GM10248 (cell line): Measurements from ENCODE around the gene FXYD3.

ENCODE experiments used
- CTCF ChIA-PET: fragments of 300-600 bp; sonication (Branson Sonifier 250); formaldehyde crosslinking; extraction: SDS; loops from one replicate; lab custom pipeline; 2021; ENCODE audit warnings: antibody characterized with exemption; lab: Yijun Ruan, JAX
- POLR2A ChIA-PET: fragments of 350-650 bp; sonication (Branson Sonifier 250); formaldehyde crosslinking; extraction: SDS; loops from one replicate; lab custom pipeline; 2020; ENCODE audit warnings: antibody characterized with exemption; lab: Yijun Ruan, JAX
- DNase-seq: peaks from one replicate; pipeline ENCODE4 v3.0.0; 2012; ENCODE audit errors: extremely low spot score
- TF ChIP-seq, protein P1 (sequence below): IDR thresholded peaks from 2 replicates; pipeline ENCODE4 v1.5.1; 2012; ENCODE audit warnings: mild to moderate bottlenecking, low read depth; ENCODE audit errors: extremely low read depth, missing control alignments, control extremely low read depth

The FXYD3 gene

DNA sequence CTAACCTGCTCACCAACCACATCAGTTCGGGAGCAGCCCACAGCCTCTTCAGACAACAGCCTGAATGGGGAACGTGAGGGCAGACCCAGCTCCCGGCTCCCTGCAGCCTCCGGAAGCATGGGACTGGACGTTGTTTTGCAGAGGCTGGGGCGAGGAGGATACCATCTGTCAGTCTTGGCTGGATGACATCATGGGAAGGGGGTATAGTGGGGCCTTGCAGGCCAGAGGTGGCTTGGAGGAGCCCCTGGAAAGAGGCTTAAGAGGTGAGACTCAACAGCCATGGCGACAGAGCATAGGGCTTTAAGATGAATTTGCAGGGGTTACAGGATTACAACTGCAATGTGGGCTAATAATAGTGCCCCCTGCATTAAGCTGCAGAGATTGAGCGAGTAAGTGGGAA lies 1.5 kb downstream of the FXYD3 start:
- CTCF ChIA-PET: interaction anchor here (0.7 to 5.0 kb wide), 9 partner anchors 10 to 145 kb away, joined by 3 to 25 read pairs (median 4); partner anchors contain the start of gene LGI4
- POLR2A ChIA-PET: no interaction called here
- no peak for DNase-seq
- TF ChIP-seq, protein P1, sequence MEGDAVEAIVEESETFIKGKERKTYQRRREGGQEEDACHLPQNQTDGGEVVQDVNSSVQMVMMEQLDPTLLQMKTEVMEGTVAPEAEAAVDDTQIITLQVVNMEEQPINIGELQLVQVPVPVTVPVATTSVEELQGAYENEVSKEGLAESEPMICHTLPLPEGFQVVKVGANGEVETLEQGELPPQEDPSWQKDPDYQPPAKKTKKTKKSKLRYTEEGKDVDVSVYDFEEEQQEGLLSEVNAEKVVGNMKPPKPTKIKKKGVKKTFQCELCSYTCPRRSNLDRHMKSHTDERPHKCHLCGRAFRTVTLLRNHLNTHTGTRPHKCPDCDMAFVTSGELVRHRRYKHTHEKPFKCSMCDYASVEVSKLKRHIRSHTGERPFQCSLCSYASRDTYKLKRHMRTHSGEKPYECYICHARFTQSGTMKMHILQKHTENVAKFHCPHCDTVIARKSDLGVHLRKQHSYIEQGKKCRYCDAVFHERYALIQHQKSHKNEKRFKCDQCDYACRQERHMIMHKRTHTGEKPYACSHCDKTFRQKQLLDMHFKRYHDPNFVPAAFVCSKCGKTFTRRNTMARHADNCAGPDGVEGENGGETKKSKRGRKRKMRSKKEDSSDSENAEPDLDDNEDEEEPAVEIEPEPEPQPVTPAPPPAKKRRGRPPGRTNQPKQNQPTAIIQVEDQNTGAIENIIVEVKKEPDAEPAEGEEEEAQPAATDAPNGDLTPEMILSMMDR: no peak

DNA sequence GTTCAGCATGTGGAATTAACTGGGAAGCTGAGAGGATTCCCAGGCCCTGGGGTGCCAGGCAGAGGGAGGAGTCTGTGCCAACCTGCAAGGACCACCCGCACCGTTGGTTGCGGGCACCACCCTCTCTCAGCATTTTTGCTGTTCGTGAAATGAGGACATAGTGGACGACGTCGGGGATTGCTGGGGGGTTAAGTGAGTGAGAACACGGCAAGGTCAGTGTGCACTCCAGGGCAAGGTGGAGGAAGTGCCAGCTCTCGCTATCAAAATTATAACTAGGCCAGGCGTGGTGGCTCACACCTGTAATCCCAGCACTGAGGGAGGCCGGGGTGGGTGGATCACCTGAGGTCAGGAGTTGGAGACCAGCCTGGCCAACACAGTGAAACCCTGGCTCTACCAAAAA lies 2.2 kb downstream of the FXYD3 start:
- ChIA-PET CTCF (interaction anchor here (1.1 to 5.0 kb wide), 5 partner anchors 10 to 73 kb away, joined by 3 to 25 read pairs (median 7); partner anchors contain the start of gene LGI4), POLR2A (no interaction called here)
- DNase-seq: no peak
- TF ChIP-seq, protein P1: no peak

GRCh38 chr19:35118268-35119020 lies 2.8 kb downstream of the FXYD3 start:
- TF ChIP-seq, protein P1: no peak
- ChIA-PET POLR2A (interaction anchor here (0.6 kb wide), 1 partner anchor 384 kb away, joined by 3 read pairs; no protein-coding TSS in a partner anchor), CTCF (interaction anchor here (1.1 to 5.0 kb wide), 3 partner anchors 16 to 26 kb away, joined by 3 to 25 read pairs (median 4); partner anchors contain the start of gene LGI4)
- no peak for DNase-seq

- TF ChIP-seq, protein P1: no peak
- ChIA-PET POLR2A (no interaction called here), CTCF (interaction anchor here (1.1 to 5.0 kb wide), 5 partner anchors 9 to 27 kb away, joined by 3 to 25 read pairs (median 4); partner anchors contain the start of gene LGI4)
- no peak for DNase-seq
These were observed 3.5 kb downstream of the FXYD3 start for GRCh38 chr19:35119091-35119490.

DNA sequence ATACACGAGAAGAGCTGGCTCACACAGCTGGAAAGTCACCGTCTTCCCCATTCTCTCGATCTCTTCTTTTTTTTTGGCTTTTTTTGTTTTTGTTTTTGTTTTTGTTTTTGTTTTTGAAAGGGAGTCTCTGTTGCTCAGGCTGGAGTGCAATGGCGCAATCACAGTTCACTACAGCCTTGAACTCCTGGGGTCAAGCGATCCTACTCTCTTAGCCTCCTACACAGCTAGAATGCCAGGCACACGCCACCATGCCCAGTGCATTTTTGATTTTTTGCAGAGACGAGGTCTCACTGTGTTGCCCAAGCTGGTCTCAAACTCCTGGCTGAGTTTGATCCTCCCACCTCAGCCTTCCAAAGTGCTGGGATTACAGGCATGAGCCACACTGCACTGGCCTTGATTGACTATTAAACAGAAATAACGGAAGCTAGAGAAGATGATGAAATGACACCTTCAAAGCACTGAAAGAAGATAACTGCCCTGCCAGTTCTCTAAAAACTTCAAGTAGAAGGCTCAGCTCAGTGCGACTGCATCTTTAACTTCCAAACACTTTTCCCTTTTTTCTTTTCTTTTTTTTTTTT lies 4.0 kb downstream of the FXYD3 start:
- ChIA-PET CTCF (interaction anchor here (1.2 to 1.7 kb wide), 3 partner anchors 9 to 22 kb away, joined by 3 to 8 read pairs (median 4); partner anchors contain the start of gene LGI4), POLR2A (no interaction called here)
- TF ChIP-seq, protein P1: no peak
- DNase-seq: no peak

DNA sequence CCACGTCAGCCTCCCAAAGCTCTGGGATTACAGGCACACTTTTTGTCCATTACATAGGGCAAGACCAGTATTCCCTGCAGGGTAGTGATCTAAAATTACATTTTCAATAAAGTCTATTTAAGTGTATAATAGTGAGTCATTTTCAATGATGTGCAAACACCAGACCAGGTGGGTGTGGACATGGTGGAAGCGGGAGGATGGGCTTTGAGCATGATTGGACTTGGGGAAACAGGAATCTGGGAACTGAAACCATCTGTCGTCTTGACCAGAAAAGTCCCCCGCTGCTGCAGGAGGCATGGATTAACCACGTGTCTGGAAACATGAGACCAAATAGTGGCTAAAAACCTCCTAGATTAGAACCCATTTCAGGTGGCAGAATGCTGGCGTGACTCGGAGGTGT lies 4.9 kb downstream of the FXYD3 start:
- ChIA-PET CTCF (interaction anchor here (1.2 to 1.7 kb wide), 2 partner anchors 10 to 15 kb away, joined by 3 to 8 read pairs; partner anchors contain the start of gene LGI4), POLR2A (no interaction called here)
- no peak for DNase-seq
- TF ChIP-seq, protein P1: no peak
